Astrocyte (in vitro differentiated cells and primary cell): Measurements from ENCODE around the gene KANSL3. TPM values are rescaled to one million over a fixed set of nuclear protein-coding genes. Genes with fewer than 3 reads are reported as not detected.

Source experiments
- DNase-seq: peaks from one replicate; pipeline ENCODE4 v3.0.0-alpha.2; 2010; ENCODE audit warnings: low read depth
- FAIRE-seq: peaks from 2 replicates; lab custom pipeline; 2011; peaks lifted over from hg19 to GRCh38; lab: Jason Lieb, UNC
- H2AFZ ChIP-seq: 2 replicates; pipeline ENCODE4 v1.6.0; 2012; ENCODE audit warnings: low read depth, low read length, inconsistent platforms
- H3K27ac ChIP-seq: 2 replicates; pipeline ENCODE4 v1.5.1; 2011; ENCODE audit warnings: low read depth, low read length, inconsistent platforms
- H3K27me3 ChIP-seq: 2 replicates; pipeline ENCODE4 v1.6.0; 2011; ENCODE audit warnings: low read length, inconsistent platforms; ENCODE audit not compliant: insufficient read depth
- H3K36me3 ChIP-seq: 2 replicates; pipeline ENCODE4 v1.5.1; 2011; ENCODE audit warnings: low read length, inconsistent platforms; ENCODE audit not compliant: insufficient read depth
- H3K4me1 ChIP-seq: 2 replicates; pipeline ENCODE4 v1.5.1; 2011; ENCODE audit warnings: low read length, inconsistent platforms; ENCODE audit not compliant: insufficient read depth
- H3K4me2 ChIP-seq: 2 replicates; pipeline ENCODE4 v1.6.0; 2012; ENCODE audit warnings: low read length, inconsistent platforms
- H3K4me3 ChIP-seq: 2 replicates; pipeline ENCODE4 v1.5.1; 2011; ENCODE audit warnings: low read depth, mild to moderate bottlenecking, low read length, inconsistent platforms; ENCODE audit not compliant: insufficient read depth
- H3K79me2 ChIP-seq: 2 replicates; pipeline ENCODE4 v1.6.0; 2012; ENCODE audit warnings: mild to moderate bottlenecking, low read length, inconsistent platforms; ENCODE audit not compliant: insufficient read depth
- H3K9ac ChIP-seq: 2 replicates; pipeline ENCODE4 v1.6.0; 2012; ENCODE audit warnings: mild to moderate bottlenecking, low read length, inconsistent platforms
- H3K9me3 ChIP-seq: 2 replicates; pipeline ENCODE4 v1.5.1; 2012; ENCODE audit warnings: low read depth, mild to moderate bottlenecking, low read length, inconsistent platforms; ENCODE audit not compliant: insufficient read depth
- H4K20me1 ChIP-seq: 2 replicates; pipeline ENCODE4 v1.6.0; 2012; ENCODE audit warnings: low read length, inconsistent platforms; ENCODE audit not compliant: insufficient read depth
- H3K27ac Mint-ChIP-seq: one replicate; pipeline ENCODE4 v1.8.0; 2021; ENCODE audit warnings: mild to moderate bottlenecking, mixed read lengths; ENCODE audit not compliant: unreplicated experiment
- H3K27me3 Mint-ChIP-seq: one replicate; pipeline ENCODE4 v1.8.0; 2021; ENCODE audit warnings: low read depth, mixed read lengths; ENCODE audit not compliant: unreplicated experiment
- H3K36me3 Mint-ChIP-seq: one replicate; pipeline ENCODE4 v1.8.0; 2021; ENCODE audit warnings: low read depth, mixed read lengths; ENCODE audit not compliant: unreplicated experiment
- H3K4me1 Mint-ChIP-seq: one replicate; pipeline ENCODE4 v1.8.0; 2021; ENCODE audit warnings: low read depth, mixed read lengths; ENCODE audit not compliant: unreplicated experiment
- H3K4me3 Mint-ChIP-seq: one replicate; pipeline ENCODE4 v1.8.0; 2021; ENCODE audit warnings: mild to moderate bottlenecking, moderate library complexity, mixed read lengths; ENCODE audit not compliant: unreplicated experiment
- H3K9me3 Mint-ChIP-seq: one replicate; pipeline ENCODE4 v1.8.0; 2021; ENCODE audit warnings: mild to moderate bottlenecking, mixed read lengths; ENCODE audit not compliant: unreplicated experiment
- CTCF ChIP-seq: IDR thresholded peaks from 2 replicates; pipeline ENCODE4 v1.5.1; 2011; ENCODE audit warnings: low read depth, mild to moderate bottlenecking, inconsistent platforms, low read length, moderate library complexity; ENCODE audit not compliant: insufficient read depth
- EZH2 ChIP-seq: IDR thresholded peaks from 2 replicates; pipeline ENCODE4 v1.6.1; 2012; ENCODE audit warnings: mild to moderate bottlenecking, low read length, inconsistent platforms; ENCODE audit not compliant: insufficient read depth
- total RNA-seq: library from RNA; stranded (reverse); gene quantifications from 2 replicates; pipeline ENCODE4 v1.2.1, GENCODE V29; 2021

The KANSL3 gene
- total RNA-seq, 1 donor from 2014 or later: 26.7 TPM

GRCh38 chr2:96549466-96549785, 88.7 kb downstream of the KANSL3 start:
- no peaks in the 10 kb centered on the region for H3K9me3 ChIP-seq
- H3K4me2 ChIP-seq: no peak overlapping the region
- no peak for TF ChIP-seq EZH2
- H3K4me1 ChIP-seq: peaks cover 7% of the 10 kb centered on the region
- Mint-ChIP-seq H3K4me1 (peaks cover 2% of the 10 kb centered on the region), H3K27me3 (no peaks in the 10 kb centered on the region), H3K36me3 (peaks cover 20% of the 10 kb centered on the region), H3K27ac (no peak overlapping the region), H3K4me3 (no peak overlapping the region), H3K9me3 (peaks cover 3% of the 10 kb centered on the region)
- H3K27ac ChIP-seq: no peak overlapping the region
- DNase-seq (no peak), FAIRE-seq (no peak)
- H2AFZ ChIP-seq: no peak overlapping the region
- H4K20me1 ChIP-seq: peaks cover 37% of the 10 kb centered on the region
- H3K36me3 ChIP-seq: no peaks in the 10 kb centered on the region
- H3K4me3 ChIP-seq: no peak overlapping the region
- peaks cover 6% of the 10 kb centered on the region for H3K79me2 ChIP-seq
- no peaks in the 10 kb centered on the region for H3K27me3 ChIP-seq
- no peak overlapping the region for H3K9ac ChIP-seq

- H4K20me1 ChIP-seq: peaks cover 44% of the 10 kb centered on the region
- H3K27me3 Mint-ChIP-seq: no peaks in the 10 kb centered on the region
- H3K4me3 Mint-ChIP-seq: no peak overlapping the region
- no peak overlapping the region for H3K27ac Mint-ChIP-seq
- H3K36me3 Mint-ChIP-seq: peaks cover 21% of the 10 kb centered on the region
- peaks cover 7% of the 10 kb centered on the region for H3K4me1 ChIP-seq
- peaks cover 2% of the 10 kb centered on the region for H3K4me1 Mint-ChIP-seq
- H3K27ac ChIP-seq: no peak overlapping the region
- DNase-seq (no peak), FAIRE-seq (no peak)
- H3K27me3 ChIP-seq: no peaks in the 10 kb centered on the region
- H3K9ac ChIP-seq: no peak overlapping the region
- H3K4me2 ChIP-seq: no peak overlapping the region
- H3K4me3 ChIP-seq: no peak overlapping the region
- no peaks in the 10 kb centered on the region for H3K36me3 ChIP-seq
- H3K9me3 Mint-ChIP-seq: peaks cover 4% of the 10 kb centered on the region
- peaks cover 6% of the 10 kb centered on the region for H3K79me2 ChIP-seq
- H2AFZ ChIP-seq: no peak overlapping the region
- no peaks in the 10 kb centered on the region for H3K9me3 ChIP-seq
- TF ChIP-seq EZH2 (no peak), CTCF (no peak)
Measured at GRCh38 chr2:96548558-96549465, 89.3 kb downstream of the KANSL3 start.

GRCh38 chr2:96547731-96548171, 90.4 kb downstream of the KANSL3 start:
- Histone ChIP-seq H3K27me3 (no peaks in the 10 kb centered on the region), H3K4me2 (peak overlapping the region; percentile 2), H3K4me3 (no peak overlapping the region), H2AFZ (no peak overlapping the region), H3K4me1 (peaks cover 7% of the 10 kb centered on the region), H3K9me3 (no peaks in the 10 kb centered on the region), H3K27ac (no peak overlapping the region), H4K20me1 (peaks cover 49% of the 10 kb centered on the region), H3K9ac (no peak overlapping the region), H3K79me2 (peaks cover 12% of the 10 kb centered on the region), H3K36me3 (peaks cover 2% of the 10 kb centered on the region)
- peaks cover 2% of the 10 kb centered on the region for H3K4me1 Mint-ChIP-seq
- no peak for TF ChIP-seq EZH2
- no peak for TF ChIP-seq CTCF
- peaks cover 4% of the 10 kb centered on the region for H3K9me3 Mint-ChIP-seq
- no peak overlapping the region for H3K27ac Mint-ChIP-seq
- DNase-seq: peak; percentile 57
- FAIRE-seq: no peak
- H3K4me3 Mint-ChIP-seq: no peak overlapping the region
- no peaks in the 10 kb centered on the region for H3K27me3 Mint-ChIP-seq
- peaks cover 22% of the 10 kb centered on the region for H3K36me3 Mint-ChIP-seq
